D721Med (cell line): ENCODE data around the gene ZNF564.
A peak's percentile ranks its signal among the peaks of the same experiment; 100 is the strongest.

Experiments
- DNase-seq: peaks from one replicate; pipeline ENCODE4 v3.0.0; 2011; ENCODE audit warnings: low spot score; ENCODE audit not compliant: insufficient read length
- FAIRE-seq: peaks from 2 replicates; lab custom pipeline; 2011; peaks lifted over from hg19 to GRCh38; lab: Jason Lieb, UNC
- TF ChIP-seq, protein P1 (sequence below): IDR thresholded peaks from 2 replicates; pipeline ENCODE4 v1.5.1; 2012; ENCODE audit warnings: mild to moderate bottlenecking, control low read depth; ENCODE audit not compliant: insufficient read depth; ENCODE audit errors: missing control alignments

Gene ZNF564

GRCh38 chr19:12551060-12551832 is at the start of gene ZNF564:
Gene ZNF564, minus strand, starts transcription at chr19:12551482. Its CDS starts 150 bp downstream, at chr19:12551332.
- FAIRE-seq = no peak
- DNase-seq = peak; percentile 87
- TF ChIP-seq, protein P1, sequence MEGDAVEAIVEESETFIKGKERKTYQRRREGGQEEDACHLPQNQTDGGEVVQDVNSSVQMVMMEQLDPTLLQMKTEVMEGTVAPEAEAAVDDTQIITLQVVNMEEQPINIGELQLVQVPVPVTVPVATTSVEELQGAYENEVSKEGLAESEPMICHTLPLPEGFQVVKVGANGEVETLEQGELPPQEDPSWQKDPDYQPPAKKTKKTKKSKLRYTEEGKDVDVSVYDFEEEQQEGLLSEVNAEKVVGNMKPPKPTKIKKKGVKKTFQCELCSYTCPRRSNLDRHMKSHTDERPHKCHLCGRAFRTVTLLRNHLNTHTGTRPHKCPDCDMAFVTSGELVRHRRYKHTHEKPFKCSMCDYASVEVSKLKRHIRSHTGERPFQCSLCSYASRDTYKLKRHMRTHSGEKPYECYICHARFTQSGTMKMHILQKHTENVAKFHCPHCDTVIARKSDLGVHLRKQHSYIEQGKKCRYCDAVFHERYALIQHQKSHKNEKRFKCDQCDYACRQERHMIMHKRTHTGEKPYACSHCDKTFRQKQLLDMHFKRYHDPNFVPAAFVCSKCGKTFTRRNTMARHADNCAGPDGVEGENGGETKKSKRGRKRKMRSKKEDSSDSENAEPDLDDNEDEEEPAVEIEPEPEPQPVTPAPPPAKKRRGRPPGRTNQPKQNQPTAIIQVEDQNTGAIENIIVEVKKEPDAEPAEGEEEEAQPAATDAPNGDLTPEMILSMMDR = no peak

DNA sequence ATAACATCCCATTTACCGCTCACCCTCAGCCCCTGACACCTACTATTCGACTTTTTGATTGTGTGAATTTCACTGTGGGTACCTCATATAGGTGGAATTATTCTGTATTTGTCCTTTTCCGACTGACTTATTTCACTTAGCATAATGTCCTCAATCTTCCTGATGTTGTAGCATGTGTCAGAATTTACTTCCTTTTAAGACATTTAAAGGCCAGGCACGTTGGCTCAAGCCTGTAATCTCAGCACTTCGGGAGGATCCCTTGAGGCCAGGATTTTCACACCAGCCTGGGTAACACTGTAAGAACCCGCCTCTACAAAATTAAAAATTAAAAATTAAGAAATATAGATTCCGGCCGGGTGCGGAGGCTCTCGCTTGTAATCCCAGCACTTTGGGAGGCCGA is 46.3 kb upstream of the ZNF564 start:
- DNase-seq = no peak
- TF ChIP-seq, protein P1 = no peak
- FAIRE-seq = no peak

DNA sequence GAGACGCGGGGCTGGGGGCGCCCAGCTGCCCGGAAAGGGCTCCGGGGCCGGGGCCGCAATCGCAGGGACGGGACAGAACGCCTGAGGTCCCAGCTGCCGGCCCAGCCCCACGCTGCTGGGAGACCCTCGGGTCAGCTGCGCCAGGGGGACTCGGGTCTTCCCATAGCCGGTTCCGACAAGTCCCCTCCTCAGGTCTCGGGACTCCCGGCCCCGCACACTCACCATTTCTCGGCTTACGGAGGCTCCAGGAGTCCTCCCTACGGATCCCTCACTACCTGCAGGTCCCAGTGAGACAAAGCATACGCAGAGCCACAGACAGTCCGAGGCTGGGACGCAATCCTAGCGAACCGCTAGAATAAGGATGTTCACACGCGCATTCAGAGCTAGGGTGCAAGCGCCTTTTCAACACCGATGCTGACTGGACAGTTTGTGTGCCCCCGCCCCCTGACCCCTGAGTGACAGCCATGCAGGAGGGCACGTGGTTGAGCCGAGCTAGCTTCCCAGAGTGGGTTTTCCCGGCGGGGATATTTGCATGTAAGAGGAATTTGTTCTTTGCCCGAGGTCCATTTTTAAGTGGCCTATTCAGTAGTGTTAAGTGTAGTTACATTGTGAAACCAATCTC is 45.8 kb upstream of the ZNF564 start:
- TF ChIP-seq, protein P1 = no peak
- FAIRE-seq = no peak
- no peak for DNase-seq

DNA sequence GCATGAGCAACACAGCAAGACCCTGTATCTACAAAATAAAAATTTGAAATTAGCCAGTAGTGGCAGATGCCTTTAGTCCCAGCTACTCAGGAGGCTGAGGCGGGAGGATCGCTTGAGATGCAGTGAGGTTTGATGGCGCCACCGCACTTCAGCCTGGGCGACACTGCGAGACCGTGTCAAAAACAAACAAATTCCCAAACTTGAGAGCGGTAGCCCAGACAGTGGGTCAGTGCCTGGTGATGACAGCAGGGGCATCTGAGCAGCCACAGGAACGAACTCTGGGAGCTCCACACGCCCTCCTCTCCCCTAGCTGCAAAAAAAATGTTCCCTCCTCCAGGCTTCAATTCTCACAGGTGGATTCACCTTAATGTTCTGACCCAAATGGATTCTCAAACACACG is 45.2 kb upstream of the ZNF564 start:
- no peak for DNase-seq
- TF ChIP-seq, protein P1 = no peak
- FAIRE-seq = no peak

- TF ChIP-seq, protein P1 = no peak
- FAIRE-seq (no peak), DNase-seq (no peak)
These were observed 29.8 kb upstream of the ZNF564 start for GRCh38 chr19:12581100-12581499.

- FAIRE-seq (no peak), DNase-seq (no peak)
These were observed 29.0 kb upstream of the ZNF564 start for GRCh38 chr19:12580180-12580694.

More at GRCh38 chr19:12580180-12580694, 29.0 kb upstream of the ZNF564 start:
- TF ChIP-seq, protein P1 = no peak
